Hematopoietic multipotent progenitor cell (in vitro differentiated cells): ENCODE measurements around the gene TNFRSF25. TPM values are rescaled to one million over a fixed set of nuclear protein-coding genes. Genes with fewer than 3 reads are reported as not detected.
"Not testable (repeated sequence)": the region's sequence is repeated elsewhere in the genome, so short reads cannot be mapped to it uniquely, and the experiment has no call there.

Source experiments
- DNase-seq, 3 donors: peaks; one replicate each; pipeline ENCODE4 v3.0.0-alpha.2; 2011 to 2015; ENCODE audit warnings: low read depth in 2 of 3, low spot score in 2 of 3
- total RNA-seq: library from RNA; depleted of rRNA; stranded (reverse); fragments of >200 nt; gene quantifications from one replicate; pipeline ENCODE4 v1.2.3, GENCODE V29; 2012

TNFRSF25 gene
- total RNA-seq, 1 donor: 7.3 TPM

DNA sequence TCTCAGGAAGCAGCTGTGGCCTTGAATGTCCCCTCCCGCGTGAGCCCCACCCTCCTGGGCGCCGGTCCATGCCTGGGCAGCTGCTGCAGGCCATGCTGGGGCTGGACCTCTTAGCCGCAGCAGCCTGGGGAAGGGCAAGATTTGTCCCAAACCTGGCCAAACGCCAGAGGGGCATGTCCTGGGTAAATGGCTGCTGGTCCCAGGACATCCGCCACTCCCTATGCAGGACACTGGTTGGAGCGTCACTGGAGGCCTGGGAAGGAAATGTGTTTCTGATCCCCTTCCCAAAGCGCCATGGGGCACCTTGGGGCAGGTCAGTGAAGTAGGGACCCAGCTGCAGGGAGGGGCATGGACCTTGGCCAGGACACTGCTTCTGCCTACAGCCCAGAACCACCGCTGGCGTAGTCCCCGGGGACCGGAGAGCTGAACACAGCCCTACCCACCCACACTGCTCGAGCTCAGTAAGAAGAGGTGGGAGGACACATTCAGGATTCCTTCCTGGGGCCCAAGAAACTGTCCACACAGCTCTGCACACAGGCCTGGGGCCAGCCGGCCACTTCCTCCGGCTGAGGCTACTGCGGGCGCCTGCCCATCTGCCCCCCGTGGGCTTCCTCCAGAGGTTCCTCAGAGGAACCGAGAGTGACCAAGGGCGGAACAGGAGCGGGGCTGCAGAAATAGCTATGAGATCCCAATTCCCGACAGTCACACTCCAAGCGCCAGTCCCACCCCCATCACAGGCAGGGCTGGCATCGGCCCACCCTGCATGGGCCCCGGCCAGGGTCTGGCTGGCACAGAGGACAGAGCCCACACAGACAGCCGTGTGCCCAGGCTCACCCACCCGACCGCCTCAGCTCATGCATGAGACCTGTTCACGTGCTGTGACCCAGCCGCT, 36.3 kb upstream of the TNFRSF25 start:
- DNase-seq: no peak

GRCh38 chr1:6501279-6501813, 35.4 kb upstream of the TNFRSF25 start:
- no peak for DNase-seq

DNA sequence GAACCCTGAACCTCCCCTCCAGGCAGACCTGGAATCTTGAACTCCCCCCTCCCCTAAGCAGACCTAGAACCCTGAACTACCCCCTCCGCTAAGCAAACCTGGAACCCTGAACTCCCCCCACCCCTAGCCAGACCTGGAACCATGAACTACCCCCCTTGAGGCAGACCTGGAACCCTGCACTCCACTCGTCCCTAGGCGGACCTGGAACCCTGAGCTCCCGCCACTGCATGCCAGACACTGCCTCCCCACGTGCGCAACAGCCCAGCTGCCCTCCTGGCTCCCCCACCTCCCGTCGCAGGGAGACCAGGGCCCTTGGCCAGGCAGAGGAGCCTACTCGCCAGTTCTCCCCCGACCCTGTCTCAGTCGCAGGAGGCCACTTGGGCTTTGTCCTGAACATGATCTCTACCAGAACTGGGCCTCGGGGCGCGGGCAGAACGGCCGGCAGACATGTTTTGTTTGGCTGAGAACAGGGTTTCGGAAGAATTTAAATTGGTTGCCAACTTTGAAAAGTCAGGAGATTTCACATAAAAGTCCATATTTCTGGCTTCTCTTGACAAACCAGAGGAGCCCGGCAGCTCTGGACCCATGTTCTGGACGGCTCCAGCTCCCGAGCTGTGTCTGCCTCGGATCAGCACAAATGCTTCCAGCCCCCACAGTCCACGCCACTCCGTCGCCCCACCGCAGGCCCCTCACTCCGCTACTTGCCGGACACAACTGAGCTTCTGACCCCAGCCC, 34.7 kb upstream of the TNFRSF25 start:
- no peak for DNase-seq

- no peak for DNase-seq
Measured at GRCh38 chr1:6499296-6499695, 33.3 kb upstream of the TNFRSF25 start.

DNA sequence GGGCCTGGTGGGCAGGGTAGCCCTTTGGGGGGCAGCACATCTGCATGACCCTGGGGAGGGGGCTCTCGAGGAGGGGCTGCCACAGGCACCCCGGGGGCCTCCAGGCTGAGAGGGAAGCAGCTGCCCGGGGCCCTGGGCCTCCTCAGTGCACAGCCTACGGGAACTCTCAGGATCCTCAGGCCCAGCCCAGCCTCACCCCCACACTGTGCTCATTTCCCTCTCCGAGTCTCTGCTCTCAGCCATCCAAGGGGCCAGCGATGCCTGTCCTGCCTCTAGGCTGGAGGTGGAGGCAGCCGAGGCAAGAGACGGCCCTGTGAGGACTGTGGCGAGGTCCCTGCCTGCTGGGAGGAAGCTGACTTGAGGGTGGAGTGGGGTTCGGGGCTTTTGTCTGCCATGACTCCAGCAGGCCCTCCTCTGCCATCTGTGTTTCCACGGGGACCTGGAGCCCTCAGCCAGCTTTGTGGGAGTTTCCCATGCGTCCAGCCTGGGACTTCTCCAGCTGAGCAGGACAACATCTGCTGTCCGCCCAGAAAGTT, 32.7 kb upstream of the TNFRSF25 start:
- no peak for DNase-seq

GRCh38 chr1:6497867-6498575, 32.0 kb upstream of the TNFRSF25 start:
- no peak for DNase-seq

DNA sequence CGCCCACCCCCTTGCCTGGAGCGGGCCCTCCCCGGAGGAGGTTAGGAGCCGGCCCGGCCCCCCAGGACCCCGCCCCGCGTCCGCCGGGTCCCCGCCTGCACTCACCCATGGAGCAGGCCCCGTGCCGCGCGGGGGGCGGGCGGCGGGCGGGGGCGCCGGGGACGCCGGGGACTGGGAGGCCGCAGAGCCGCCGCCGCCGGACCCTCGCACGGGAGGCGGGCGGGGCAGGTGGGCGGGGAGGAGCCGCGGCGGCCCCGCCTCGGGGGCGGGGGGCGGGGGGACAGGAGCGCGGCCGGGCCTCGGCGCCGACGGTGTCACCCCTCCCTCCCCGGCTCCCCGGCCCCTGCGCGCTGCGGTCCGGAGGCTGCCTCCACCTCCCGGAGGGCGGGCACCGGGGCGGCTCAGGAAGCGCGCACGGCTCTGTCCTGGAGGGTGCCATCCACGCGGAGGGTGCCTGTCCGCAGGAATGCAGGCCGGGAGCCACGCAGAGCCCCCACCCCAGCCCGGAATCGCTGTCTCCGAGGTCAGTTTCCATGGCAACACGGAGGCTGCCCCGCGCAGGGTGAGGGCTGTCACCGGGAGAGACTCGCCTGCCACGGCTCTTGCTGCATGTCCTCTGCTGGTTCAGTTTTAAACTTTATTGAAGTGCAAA, 31.4 kb upstream of the TNFRSF25 start:
- peak in 2 of 3 donors; percentile 42 to 48 for DNase-seq

DNA sequence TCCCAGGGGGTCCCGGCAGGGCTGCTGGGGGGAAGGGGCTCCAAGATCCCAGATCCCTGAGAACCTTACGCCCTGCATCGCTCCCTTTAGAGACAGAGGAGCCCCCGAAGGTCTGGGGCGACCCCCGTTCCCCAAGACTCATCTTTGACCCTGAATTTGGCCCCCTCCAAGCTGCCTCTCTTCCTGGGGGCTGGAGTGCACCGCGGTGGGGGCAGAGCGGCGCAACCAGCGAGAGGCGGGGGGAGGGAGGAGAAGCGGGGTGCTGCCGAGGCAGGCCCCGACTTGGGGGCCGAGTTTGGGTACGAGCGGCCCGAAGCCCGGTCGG, 30.9 kb upstream of the TNFRSF25 start:
- DNase-seq: no peak

DNA sequence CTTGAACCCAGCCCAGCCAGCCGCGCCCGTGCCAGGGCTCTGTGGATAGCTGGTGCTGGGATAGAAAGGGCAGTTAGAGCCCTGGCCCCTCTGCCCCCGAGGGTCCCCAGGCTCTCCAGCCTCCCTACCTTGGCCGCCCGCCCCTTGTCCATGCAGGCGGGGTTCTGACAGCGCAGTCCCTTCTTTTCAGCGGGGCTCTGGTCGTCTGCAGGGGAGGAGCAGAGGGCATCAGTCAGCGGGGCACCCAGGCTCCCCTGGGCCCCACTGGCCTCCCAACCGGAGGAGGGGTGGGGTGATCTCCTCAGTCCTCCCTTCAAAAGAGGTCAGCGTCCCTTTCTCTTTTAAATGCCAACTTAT, 30.4 kb upstream of the TNFRSF25 start:
- no peak for DNase-seq

- DNase-seq: no peak
Measured at GRCh38 chr1:6495540-6496364, 29.8 kb upstream of the TNFRSF25 start.

- peak in 2 of 3 donors; percentile 49 to 58 for DNase-seq
Measured at GRCh38 chr1:6495041-6495441, 29.1 kb upstream of the TNFRSF25 start.

DNA sequence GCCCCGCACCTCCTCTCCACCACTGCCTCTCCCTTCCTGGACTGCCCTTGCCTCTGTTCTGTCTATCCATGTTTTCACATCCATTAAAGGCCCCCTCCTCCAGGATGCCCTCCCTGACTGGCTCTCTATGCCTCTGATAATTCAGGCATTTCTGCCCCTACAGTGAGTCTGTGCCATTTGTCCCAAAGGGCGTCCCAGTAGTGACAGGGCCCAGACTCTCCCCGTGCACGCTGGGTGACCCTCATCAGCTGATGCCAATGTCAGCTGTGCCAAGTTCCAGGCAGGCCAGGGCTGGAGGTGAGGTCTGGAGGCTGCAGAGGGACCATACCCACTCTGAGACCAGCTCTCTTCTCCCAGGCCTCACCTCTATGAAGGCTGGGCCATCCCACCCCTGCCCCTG, 28.7 kb upstream of the TNFRSF25 start:
- no peak for DNase-seq

DNA sequence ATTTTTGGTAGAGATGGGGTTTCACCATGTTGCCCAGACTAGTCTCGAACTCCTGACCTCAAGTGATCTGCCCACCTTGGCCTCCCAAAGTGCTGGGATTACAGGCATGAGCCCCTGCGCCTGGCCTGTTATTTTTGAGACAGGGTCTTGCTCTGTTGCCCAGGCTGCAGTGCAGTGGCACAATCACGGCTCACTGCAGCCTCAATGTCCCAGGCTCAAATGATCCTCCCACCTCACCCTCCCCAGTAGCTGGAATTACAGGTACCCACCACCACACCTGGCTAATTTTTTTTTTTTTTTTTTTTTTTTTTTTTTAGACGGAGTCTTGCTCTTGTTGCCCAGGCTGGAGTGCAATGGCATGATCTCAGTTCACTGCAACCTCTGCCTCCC, 27.9 kb upstream of the TNFRSF25 start:
- not testable (repeated sequence) for DNase-seq

DNA sequence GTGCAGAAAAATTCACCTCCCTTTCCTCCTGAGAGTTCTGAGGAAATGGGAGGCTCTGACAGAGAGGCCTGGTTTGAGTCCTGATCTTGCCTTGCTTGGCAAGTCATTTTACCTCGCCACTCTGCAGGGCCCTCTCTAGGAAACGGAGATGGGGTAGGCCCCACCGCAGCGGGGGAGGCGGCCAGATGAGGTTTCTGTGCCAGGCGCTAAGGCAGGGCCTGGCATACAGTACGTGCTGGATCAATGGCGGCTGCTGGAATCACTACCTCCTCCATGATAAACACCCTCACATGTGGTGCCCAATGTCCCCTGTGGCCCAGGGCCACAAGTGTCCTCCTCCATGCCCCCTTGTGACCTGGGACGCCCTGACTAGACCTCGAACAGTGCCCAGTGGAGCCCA, 26.0 kb upstream of the TNFRSF25 start:
- no peak for DNase-seq

DNA sequence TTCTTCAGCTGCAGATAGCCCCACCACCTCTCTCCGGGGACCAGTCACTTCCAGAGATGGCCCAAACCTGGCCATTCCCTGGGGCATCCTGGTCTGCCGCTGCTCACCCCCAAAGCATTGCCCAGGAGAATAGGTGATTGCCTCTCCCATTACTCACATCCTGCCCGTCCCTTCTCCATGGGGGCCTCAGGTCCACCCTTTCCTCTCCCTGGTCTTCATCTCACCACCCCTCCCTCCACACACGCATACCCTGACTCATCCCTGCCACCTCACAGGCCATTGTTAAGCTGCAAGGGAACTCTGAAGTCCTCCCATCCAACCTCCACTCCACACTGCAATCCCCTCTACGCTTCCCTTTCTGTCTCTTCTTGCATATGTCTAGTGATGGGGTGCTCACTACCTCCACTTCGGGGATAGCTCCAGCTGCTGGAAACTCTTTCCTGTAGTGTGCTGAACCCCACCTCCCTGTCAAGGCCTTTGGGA, 25.5 kb upstream of the TNFRSF25 start, which contains the start of gene PLEKHG5:
TSS of gene PLEKHG5 (minus strand) at position 188 of the 483 bp plus-strand sequence. CDS start 14,096 bp downstream, outside the sequence.
- no peak for DNase-seq

DNA sequence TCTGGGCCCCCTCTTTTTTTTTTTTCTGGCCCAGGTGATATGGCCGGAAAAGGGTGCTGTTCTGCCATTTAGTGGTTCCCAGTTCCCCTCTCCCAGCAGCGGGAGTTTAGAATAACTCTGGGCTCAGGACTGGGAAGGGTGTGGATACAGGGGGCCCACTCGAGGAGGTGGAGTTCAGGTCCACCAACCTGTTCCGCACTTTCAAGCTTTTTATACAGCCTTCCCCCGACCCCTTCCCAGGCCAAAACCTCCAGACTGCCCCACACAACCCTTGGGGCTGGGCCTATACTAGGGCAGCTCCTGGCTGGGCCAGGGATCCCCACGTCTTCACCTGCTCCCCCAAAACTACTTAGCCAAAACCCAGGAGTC, 25.1 kb upstream of the TNFRSF25 start:
- no peak for DNase-seq

DNA sequence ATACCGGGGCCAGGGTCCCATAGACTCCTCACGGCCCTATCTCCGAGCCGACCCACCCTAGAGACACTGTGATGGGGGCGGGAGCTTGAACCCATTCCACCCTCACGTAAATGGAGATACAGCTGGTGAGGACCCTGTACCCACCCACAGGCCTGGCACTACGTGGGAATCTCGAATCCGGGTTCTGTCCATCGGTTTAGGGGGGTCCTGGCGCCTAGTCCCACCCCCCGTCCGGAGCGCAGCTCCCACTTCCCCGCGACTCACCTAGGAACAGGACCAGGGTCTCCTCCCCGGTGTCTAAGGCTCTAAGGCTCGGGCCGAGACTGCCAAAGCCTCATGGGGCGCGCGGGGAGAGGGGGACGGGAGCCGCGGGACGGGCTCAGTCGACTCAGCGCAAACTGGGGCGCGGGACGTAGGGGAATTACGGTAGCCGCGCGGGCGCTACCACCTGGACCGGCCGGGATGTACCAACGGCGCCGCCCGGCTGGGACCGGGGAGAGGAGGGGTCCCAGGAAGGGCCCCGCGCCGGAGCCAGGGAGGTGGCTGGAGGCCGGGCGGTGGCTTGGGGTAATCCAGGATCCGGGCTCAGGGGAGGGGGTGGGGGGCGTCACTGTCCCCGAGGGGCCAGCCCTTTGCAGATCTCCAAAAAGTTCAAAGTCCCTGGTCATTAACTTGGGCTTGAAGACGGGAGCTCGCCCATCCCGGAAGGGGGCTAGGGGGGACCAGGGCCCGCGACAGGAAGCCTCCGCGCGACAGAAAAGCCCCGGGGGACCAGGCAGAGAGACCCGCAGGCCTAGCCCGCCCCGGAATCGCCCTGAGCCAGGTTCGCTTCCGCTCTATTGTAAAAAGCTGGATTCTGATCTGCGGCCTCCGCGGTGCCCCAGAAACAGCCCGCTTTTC, 24.5 kb upstream of the TNFRSF25 start:
- peak in 2 of 3 donors; percentile 58 to 62 for DNase-seq

DNA sequence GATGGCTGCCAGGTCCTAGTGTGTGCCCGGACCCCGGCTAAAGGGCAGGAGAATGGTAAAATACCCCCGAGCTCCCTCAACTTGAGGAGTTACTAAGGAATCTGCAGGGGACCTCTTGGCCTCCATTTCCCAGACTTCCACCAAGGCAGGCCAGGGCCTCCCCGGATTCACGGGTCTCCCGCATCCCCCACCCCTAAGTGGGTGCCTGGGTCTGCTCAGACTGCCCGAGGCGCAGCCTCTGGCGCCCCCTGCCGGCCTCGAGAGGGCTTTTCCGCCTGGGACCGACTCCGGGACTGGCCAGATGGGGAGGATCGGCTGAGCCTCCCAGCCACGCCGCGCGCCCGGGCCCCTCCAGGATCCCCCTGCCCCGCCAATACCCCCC, 23.8 kb upstream of the TNFRSF25 start:
- peak; percentile 67 to 77 (median 73) for DNase-seq
